GM23338 (cell line): ENCODE results near the gene ASB2. TPM values are rescaled to one million over a fixed set of nuclear protein-coding genes. Genes with fewer than 3 reads are reported as not detected.
A peak's percentile ranks its signal among the peaks of the same experiment; 100 is the strongest.

ENCODE experiments used
- ATAC-seq: fragments of 200-7000 bp; cut with Tn5 transposase; 3 replicates; pipeline ENCODE4 v1.9.1; 2020
- DNase-seq: peaks from one replicate; pipeline ENCODE4 v3.0.0-alpha.2; 2015; ENCODE audit warnings: low spot score
- H2AFZ ChIP-seq: fragments of 200-600 bp; sonication (generic); 2 replicates; pipeline ENCODE4 v1.8.0; 2016; ENCODE audit warnings: antibody characterized with exemption, mild to moderate bottlenecking, moderate library complexity
- H3F3A ChIP-seq: fragments of 200-600 bp; sonication (generic); replicated peaks from 2 replicates; pipeline ENCODE4 v1.8.0; 2017; ENCODE audit warnings: antibody characterized with exemption, mixed run types, low read depth
- H3K27ac ChIP-seq: fragments of 200-600 bp; sonication (generic); 2 replicates; pipeline ENCODE4 v1.6.1; 2016; ENCODE audit warnings: low read depth
- H3K27me3 ChIP-seq: fragments of 200-600 bp; sonication (generic); 2 replicates; pipeline ENCODE4 v1.8.0; 2016; ENCODE audit warnings: mild to moderate bottlenecking, mixed run types, moderate library complexity; ENCODE audit not compliant: insufficient read depth
- H3K36me3 ChIP-seq: fragments of 200-600 bp; sonication (generic); 2 replicates; pipeline ENCODE4 v1.8.0; 2016; ENCODE audit warnings: mild to moderate bottlenecking; ENCODE audit not compliant: insufficient read depth
- H3K4me1 ChIP-seq: fragments of 200-600 bp; sonication (generic); 2 replicates; pipeline ENCODE4 v1.8.0; 2016; ENCODE audit warnings: mild to moderate bottlenecking, moderate library complexity; ENCODE audit not compliant: insufficient read depth
- H3K4me2 ChIP-seq: fragments of 200-600 bp; sonication (generic); 2 replicates; pipeline ENCODE4 v1.7.1; 2017; ENCODE audit warnings: mixed run types
- H3K4me3 ChIP-seq: fragments of 200-600 bp; sonication (generic); 2 replicates; pipeline ENCODE4 v1.6.1; 2016; ENCODE audit warnings: mixed run types
- H3K79me2 ChIP-seq: fragments of 200-600 bp; sonication (generic); replicated peaks from 2 replicates; pipeline ENCODE4 v1.8.0; 2017; ENCODE audit warnings: mild to moderate bottlenecking; ENCODE audit not compliant: insufficient read depth
- H3K9me2 ChIP-seq: fragments of 200-600 bp; sonication (generic); 2 replicates; pipeline ENCODE4 v1.8.0; 2017; ENCODE audit not compliant: insufficient read depth
- H4K20me1 ChIP-seq: fragments of 200-600 bp; sonication (generic); replicated peaks from 2 replicates; pipeline ENCODE4 v1.8.0; 2017; ENCODE audit warnings: mild to moderate bottlenecking; ENCODE audit not compliant: insufficient read depth
- H3K27ac Mint-ChIP-seq: 2 replicates; pipeline ENCODE4 v1.8.0; 2020; ENCODE audit warnings: inconsistent platforms, mild to moderate bottlenecking, moderate library complexity, mixed read lengths
- H3K27me3 Mint-ChIP-seq: 3 replicates; pipeline ENCODE4 v1.8.0; 2022; ENCODE audit warnings: low read depth, mild to moderate bottlenecking, moderate library complexity, mixed read lengths, inconsistent platforms; ENCODE audit not compliant: insufficient read depth, poor library complexity
- H3K36me3 Mint-ChIP-seq: 3 replicates; pipeline ENCODE4 v1.8.0; 2021; ENCODE audit warnings: low read depth, mild to moderate bottlenecking, inconsistent platforms, moderate library complexity, mixed read lengths
- H3K4me1 Mint-ChIP-seq: 3 replicates; pipeline ENCODE4 v1.8.0; 2020; ENCODE audit warnings: mild to moderate bottlenecking, inconsistent platforms, mixed read lengths
- H3K4me3 Mint-ChIP-seq: 3 replicates; pipeline ENCODE4 v1.8.0; 2021; ENCODE audit warnings: moderate library complexity, mild to moderate bottlenecking, inconsistent platforms, mixed read lengths
- H3K9me3 Mint-ChIP-seq: 3 replicates; pipeline ENCODE4 v1.8.0; 2020; ENCODE audit warnings: moderate library complexity, mild to moderate bottlenecking, inconsistent platforms, mixed read lengths
- CREB1 ChIP-seq: fragments of 250-450 bp; sonication (Bioruptor Pico); IDR thresholded peaks from 2 replicates; pipeline ENCODE4 v1.5.0; 2020; ENCODE audit warnings: low read depth, mild to moderate bottlenecking, moderate library complexity
- CTCF ChIP-seq, 2 experiments: fragments of 200-600 bp in 1 of 2; sonication (generic) in 1 of 2; conservative IDR thresholded peaks; 2 replicates each; pipeline versions ENCODE4 v1.5.1 to v1.6.1; 2016 to 2017; ENCODE audit warnings: antibody characterized with exemption in 2 of 2, low read depth in 2 of 2, mild to moderate bottlenecking in 2 of 2, moderate library complexity in 1 of 2
- ETS1 ChIP-seq: IDR thresholded peaks from 2 replicates; pipeline ENCODE4 v1.6.1; 2016; ENCODE audit warnings: antibody characterized with exemption
- REST ChIP-seq: IDR thresholded peaks from one replicate; pipeline ENCODE4 v1.6.1; 2018; ENCODE audit warnings: antibody characterized with exemption; ENCODE audit not compliant: unreplicated experiment
- STAT1 ChIP-seq: IDR thresholded peaks from one replicate; pipeline ENCODE4 v1.6.1; 2016; ENCODE audit warnings: antibody characterized with exemption; ENCODE audit not compliant: unreplicated experiment
- ZNF114 ChIP-seq: fragments of 250-450 bp; sonication (Bioruptor Pico); IDR thresholded peaks from 2 replicates; pipeline ENCODE4 v1.5.0; 2020; ENCODE audit warnings: mild to moderate bottlenecking, moderate library complexity
- polyA plus RNA-seq: library from polyadenylated mRNA; unstranded; fragments of >200 nt; fragmentation: Nextera tagmentation; extraction: Ambion mirVana; gene quantifications from 2 replicates; pipeline ENCODE4 v1.2.1, GENCODE V29; 2016
- total RNA-seq: library from RNA; depleted of rRNA; stranded (reverse); fragments of >200 nt; shearing (Covaris generic); gene quantifications from 2 replicates; pipeline ENCODE4 v1.2.3, GENCODE V29; 2014

ASB2 gene
- total and polyA plus RNA-seq, 2 experiments from 2014 or later, result 1.2 to 1.7 TPM

- no peak for TF ChIP-seq ZNF114 (CRISPR knock-in tag)
Observed at GRCh38 chr14:93940437-93940836, 35.9 kb downstream of the ASB2 start (continued).

GRCh38 chr14:93939304-93940229 is 36.8 kb downstream of the ASB2 start:
- H3K27me3 ChIP-seq, result peaks cover 17% of the 10 kb centered on the region
- peak overlapping the region; percentile 73 for H3K4me2 ChIP-seq
- DNase-seq (peak; percentile 89), ATAC-seq (peak; percentile 91)
- no peaks in the 10 kb centered on the region for H3K36me3 ChIP-seq
- Mint-ChIP-seq H3K9me3 (peaks cover 3% of the 10 kb centered on the region; the same call in 1 of the 3 replicates), H3K4me3 (peak overlapping the region; percentile 64; the same call in 2 of the 3 replicates), H3K27ac (no peak overlapping the region), H3K4me1 (peaks cover 20% of the 10 kb centered on the region), H3K36me3 (no peaks in the 10 kb centered on the region; the same call in 2 of the 3 replicates), H3K27me3 (peaks cover 44% of the 10 kb centered on the region)
- no peak overlapping the region for H3K27ac ChIP-seq
- no peaks in the 10 kb centered on the region for H3K4me1 ChIP-seq
- no peaks in the 10 kb centered on the region for H3K79me2 ChIP-seq
- TF ChIP-seq REST, result no peak
- peak; percentile 47; the same call in 1 of the 2 replicates for TF ChIP-seq CREB1
- no peak for TF ChIP-seq STAT1
- peak; percentile 64 to 82 for TF ChIP-seq CTCF (conservative IDR thresholded peaks at IDR 0.05; ENCODE audit: low read depth in 2 of 2)
- no peaks in the 10 kb centered on the region for H3K9me2 ChIP-seq
- peak overlapping the region; percentile 95 for H2AFZ ChIP-seq
- H4K20me1 ChIP-seq, result no peaks in the 10 kb centered on the region
- H3F3A ChIP-seq, result 0 out of 2 replicates have a peak, but pooled peaks cover 3% of the 10 kb centered on the region
- peak overlapping the region; percentile 55 for H3K4me3 ChIP-seq

- peak; percentile 47 for DNase-seq
- Histone ChIP-seq H3K79me2 (no peaks in the 10 kb centered on the region), H4K20me1 (no peaks in the 10 kb centered on the region), H3F3A (0 out of 2 replicates have a peak, but pooled peaks cover 3% of the 10 kb centered on the region), H3K4me1 (no peaks in the 10 kb centered on the region), H3K27me3 (peaks cover 17% of the 10 kb centered on the region), H2AFZ (peak overlapping the region; percentile 95), H3K9me2 (no peaks in the 10 kb centered on the region), H3K4me3 (peak overlapping the region; percentile 55), H3K4me2 (peak overlapping the region; percentile 73), H3K27ac (no peak overlapping the region), H3K36me3 (no peaks in the 10 kb centered on the region)
- Mint-ChIP-seq H3K9me3 (peaks cover 3% of the 10 kb centered on the region; the same call in 1 of the 3 replicates), H3K4me3 (peak overlapping the region; percentile 64), H3K27ac (no peak overlapping the region), H3K27me3 (peaks cover 44% of the 10 kb centered on the region), H3K4me1 (peaks cover 20% of the 10 kb centered on the region), H3K36me3 (no peaks in the 10 kb centered on the region; the same call in 2 of the 3 replicates)
- peak; percentile 11 for ATAC-seq
- TF ChIP-seq CREB1 (no peak), ETS1 (no peak)
Observed at GRCh38 chr14:93938751-93939303, 37.5 kb downstream of the ASB2 start.
